GM23338 (cell line): ENCODE measurements around the gene CST9L. TPM values are rescaled to one million over a fixed set of nuclear protein-coding genes. Genes with fewer than 3 reads are reported as not detected.

Experiments
- ATAC-seq: fragments of 200-7000 bp; cut with Tn5 transposase; 3 replicates; pipeline ENCODE4 v1.9.1; 2020
- DNase-seq: peaks from one replicate; pipeline ENCODE4 v3.0.0-alpha.2; 2015; ENCODE audit warnings: low spot score
- H2AFZ ChIP-seq: fragments of 200-600 bp; sonication (generic); 2 replicates; pipeline ENCODE4 v1.8.0; 2016; ENCODE audit warnings: antibody characterized with exemption, mild to moderate bottlenecking, moderate library complexity
- H3F3A ChIP-seq: fragments of 200-600 bp; sonication (generic); replicated peaks from 2 replicates; pipeline ENCODE4 v1.8.0; 2017; ENCODE audit warnings: antibody characterized with exemption, mixed run types, low read depth
- H3K27ac ChIP-seq: fragments of 200-600 bp; sonication (generic); 2 replicates; pipeline ENCODE4 v1.6.1; 2016; ENCODE audit warnings: low read depth
- H3K27me3 ChIP-seq: fragments of 200-600 bp; sonication (generic); 2 replicates; pipeline ENCODE4 v1.8.0; 2016; ENCODE audit warnings: mild to moderate bottlenecking, mixed run types, moderate library complexity; ENCODE audit not compliant: insufficient read depth
- H3K36me3 ChIP-seq: fragments of 200-600 bp; sonication (generic); 2 replicates; pipeline ENCODE4 v1.8.0; 2016; ENCODE audit warnings: mild to moderate bottlenecking; ENCODE audit not compliant: insufficient read depth
- H3K4me1 ChIP-seq: fragments of 200-600 bp; sonication (generic); 2 replicates; pipeline ENCODE4 v1.8.0; 2016; ENCODE audit warnings: mild to moderate bottlenecking, moderate library complexity; ENCODE audit not compliant: insufficient read depth
- H3K4me2 ChIP-seq: fragments of 200-600 bp; sonication (generic); 2 replicates; pipeline ENCODE4 v1.7.1; 2017; ENCODE audit warnings: mixed run types
- H3K4me3 ChIP-seq: fragments of 200-600 bp; sonication (generic); 2 replicates; pipeline ENCODE4 v1.6.1; 2016; ENCODE audit warnings: mixed run types
- H3K79me2 ChIP-seq: fragments of 200-600 bp; sonication (generic); replicated peaks from 2 replicates; pipeline ENCODE4 v1.8.0; 2017; ENCODE audit warnings: mild to moderate bottlenecking; ENCODE audit not compliant: insufficient read depth
- H3K9me2 ChIP-seq: fragments of 200-600 bp; sonication (generic); 2 replicates; pipeline ENCODE4 v1.8.0; 2017; ENCODE audit not compliant: insufficient read depth
- H4K20me1 ChIP-seq: fragments of 200-600 bp; sonication (generic); replicated peaks from 2 replicates; pipeline ENCODE4 v1.8.0; 2017; ENCODE audit warnings: mild to moderate bottlenecking; ENCODE audit not compliant: insufficient read depth
- H3K27ac Mint-ChIP-seq: 2 replicates; pipeline ENCODE4 v1.8.0; 2020; ENCODE audit warnings: inconsistent platforms, mild to moderate bottlenecking, moderate library complexity, mixed read lengths
- H3K27me3 Mint-ChIP-seq: 3 replicates; pipeline ENCODE4 v1.8.0; 2022; ENCODE audit warnings: low read depth, mild to moderate bottlenecking, moderate library complexity, mixed read lengths, inconsistent platforms; ENCODE audit not compliant: insufficient read depth, poor library complexity
- H3K36me3 Mint-ChIP-seq: 3 replicates; pipeline ENCODE4 v1.8.0; 2021; ENCODE audit warnings: low read depth, mild to moderate bottlenecking, inconsistent platforms, moderate library complexity, mixed read lengths
- H3K4me1 Mint-ChIP-seq: 3 replicates; pipeline ENCODE4 v1.8.0; 2020; ENCODE audit warnings: mild to moderate bottlenecking, inconsistent platforms, mixed read lengths
- H3K4me3 Mint-ChIP-seq: 3 replicates; pipeline ENCODE4 v1.8.0; 2021; ENCODE audit warnings: moderate library complexity, mild to moderate bottlenecking, inconsistent platforms, mixed read lengths
- H3K9me3 Mint-ChIP-seq: 3 replicates; pipeline ENCODE4 v1.8.0; 2020; ENCODE audit warnings: moderate library complexity, mild to moderate bottlenecking, inconsistent platforms, mixed read lengths
- CREB1 ChIP-seq: fragments of 250-450 bp; sonication (Bioruptor Pico); IDR thresholded peaks from 2 replicates; pipeline ENCODE4 v1.5.0; 2020; ENCODE audit warnings: low read depth, mild to moderate bottlenecking, moderate library complexity
- CTCF ChIP-seq, 2 experiments: fragments of 200-600 bp in 1 of 2; sonication (generic) in 1 of 2; conservative IDR thresholded peaks; 2 replicates each; pipeline versions ENCODE4 v1.5.1 to v1.6.1; 2016 to 2017; ENCODE audit warnings: antibody characterized with exemption in 2 of 2, low read depth in 2 of 2, mild to moderate bottlenecking in 2 of 2, moderate library complexity in 1 of 2
- ETS1 ChIP-seq: IDR thresholded peaks from 2 replicates; pipeline ENCODE4 v1.6.1; 2016; ENCODE audit warnings: antibody characterized with exemption
- EZH2phosphoT487 ChIP-seq: fragments of 200-600 bp; sonication (generic); IDR thresholded peaks from one replicate; pipeline ENCODE4 v1.8.1; 2018; ENCODE audit warnings: antibody characterized with exemption; ENCODE audit not compliant: unreplicated experiment
- JUNB ChIP-seq: IDR thresholded peaks from one replicate; pipeline ENCODE4 v1.6.1; 2016; ENCODE audit warnings: antibody characterized with exemption; ENCODE audit not compliant: unreplicated experiment
- NANOG ChIP-seq: IDR thresholded peaks from 2 replicates; pipeline ENCODE4 v1.6.1; 2016; ENCODE audit warnings: antibody characterized with exemption, borderline replicate concordance
- POLR2AphosphoS5 ChIP-seq: IDR thresholded peaks from 2 replicates; pipeline ENCODE4 v1.6.1; 2016; ENCODE audit warnings: antibody characterized with exemption, low read depth
- REST ChIP-seq: IDR thresholded peaks from one replicate; pipeline ENCODE4 v1.6.1; 2018; ENCODE audit warnings: antibody characterized with exemption; ENCODE audit not compliant: unreplicated experiment
- STAT1 ChIP-seq: IDR thresholded peaks from one replicate; pipeline ENCODE4 v1.6.1; 2016; ENCODE audit warnings: antibody characterized with exemption; ENCODE audit not compliant: unreplicated experiment
- ZNF114 ChIP-seq: fragments of 250-450 bp; sonication (Bioruptor Pico); IDR thresholded peaks from 2 replicates; pipeline ENCODE4 v1.5.0; 2020; ENCODE audit warnings: mild to moderate bottlenecking, moderate library complexity
- ZNF331 ChIP-seq: fragments of 250-450 bp; sonication (Bioruptor Pico); IDR thresholded peaks from 2 replicates; pipeline ENCODE4 v1.5.0; 2020; ENCODE audit warnings: low read depth, mild to moderate bottlenecking, moderate library complexity
- polyA plus RNA-seq: library from polyadenylated mRNA; unstranded; fragments of >200 nt; fragmentation: Nextera tagmentation; extraction: Ambion mirVana; gene quantifications from 2 replicates; pipeline ENCODE4 v1.2.1, GENCODE V29; 2016
- total RNA-seq: library from RNA; depleted of rRNA; stranded (reverse); fragments of >200 nt; shearing (Covaris generic); gene quantifications from 2 replicates; pipeline ENCODE4 v1.2.3, GENCODE V29; 2014

The CST9L gene
- total and polyA plus RNA-seq, 2 experiments from 2014 or later: not detected

GRCh38 chr20:23607497-23608245 is 39.4 kb upstream of the CST9L start:
- H3K9me3 Mint-ChIP-seq: no peaks in the 10 kb centered on the region; the same call in 2 of the 3 replicates
- Histone ChIP-seq H3K27me3 (no peaks in the 10 kb centered on the region), H3K4me2 (no peak overlapping the region), H4K20me1 (no peaks in the 10 kb centered on the region), H3K4me3 (no peak overlapping the region), H3K9me2 (no peaks in the 10 kb centered on the region; the same call in 1 of the 2 replicates), H3K27ac (no peak overlapping the region), H2AFZ (0 out of 2 replicates have a peak overlapping the region, but pooled peaks have one; percentile 52), H3K4me1 (peaks cover 6% of the 10 kb centered on the region; the same call in 1 of the 2 replicates), H3K36me3 (no peaks in the 10 kb centered on the region), H3K79me2 (no peaks in the 10 kb centered on the region), H3F3A (no peaks in the 10 kb centered on the region)
- no peak overlapping the region for H3K4me3 Mint-ChIP-seq
- H3K27me3 Mint-ChIP-seq: peaks cover 4% of the 10 kb centered on the region
- TF ChIP-seq EZH2phosphoT487 (no peak), STAT1 (no peak), CTCF (conservative IDR thresholded peaks at IDR 0.05; ENCODE audit: low read depth in 2 of 2) (no peak), POLR2AphosphoS5 (no peak), ZNF331 (CRISPR knock-in tag) (no peak), REST (no peak), ETS1 (no peak), NANOG (no peak), JUNB (no peak), CREB1 (no peak), ZNF114 (CRISPR knock-in tag) (no peak)
- ATAC-seq (no peak), DNase-seq (no peak)
- peaks cover 14% of the 10 kb centered on the region for H3K4me1 Mint-ChIP-seq
- no peaks in the 10 kb centered on the region for H3K36me3 Mint-ChIP-seq
- no peak overlapping the region for H3K27ac Mint-ChIP-seq
